Umbilical cord (tissue), 2 donors: ENCODE data around the gene GUCY2C. TPM values are rescaled to one million over a fixed set of nuclear protein-coding genes. Genes with fewer than 3 reads are reported as not detected.
A peak's percentile ranks its signal among the peaks of the same experiment; 100 is the strongest.
"Not testable (repeated sequence)": the region's sequence is repeated elsewhere in the genome, so short reads cannot be mapped to it uniquely, and the experiment has no call there.

Source experiments
- DNase-seq: peaks from one replicate; pipeline ENCODE4 v3.0.0-alpha.2; 2015; ENCODE audit warnings: low spot score
- total RNA-seq: library from RNA; depleted of rRNA; stranded (reverse); fragments of >200 nt; gene quantifications from one replicate; pipeline ENCODE4 v1.2.3, GENCODE V29; 2014; ENCODE audit warnings: low replicate concordance; ENCODE audit not compliant: insufficient read depth

Gene GUCY2C
- total RNA-seq, 1 donor from 2014 or later, result 0.72 TPM

GRCh38 chr12:14682231-14682630 is 14.2 kb downstream of the GUCY2C start:
- DNase-seq, result not testable (repeated sequence)

GRCh38 chr12:14681625-14682024 is 14.8 kb downstream of the GUCY2C start:
- DNase-seq, result no peak

GRCh38 chr12:14681190-14681589 is 15.2 kb downstream of the GUCY2C start:
- no peak for DNase-seq

GRCh38 chr12:14678547-14679150 is 17.8 kb downstream of the GUCY2C start:
- DNase-seq, result no peak

- DNase-seq, result no peak
Measured at GRCh38 chr12:14668591-14668990, 27.8 kb downstream of the GUCY2C start.

- no peak for DNase-seq
Measured at GRCh38 chr12:14665354-14666348, 30.7 kb downstream of the GUCY2C start.

- peak; percentile 47 for DNase-seq
Measured at GRCh38 chr12:14664434-14665023, 31.9 kb downstream of the GUCY2C start.

- DNase-seq, result no peak
Measured at GRCh38 chr12:14663002-14663401, 33.4 kb downstream of the GUCY2C start.

- DNase-seq, result no peak
Measured at GRCh38 chr12:14656846-14657245, 39.6 kb downstream of the GUCY2C start.

GRCh38 chr12:14655284-14655683 is 41.1 kb downstream of the GUCY2C start:
- DNase-seq, result no peak

GRCh38 chr12:14654842-14655241 is 41.6 kb downstream of the GUCY2C start:
- no peak for DNase-seq

GRCh38 chr12:14654416-14654815 is 42.0 kb downstream of the GUCY2C start:
- no peak for DNase-seq

- no peak for DNase-seq
Measured at GRCh38 chr12:14652483-14652882, 43.9 kb downstream of the GUCY2C start.

- DNase-seq, result no peak
Measured at GRCh38 chr12:14651371-14651770, 45.0 kb downstream of the GUCY2C start.

- no peak for DNase-seq
Measured at GRCh38 chr12:14650789-14651188, 45.6 kb downstream of the GUCY2C start.

GRCh38 chr12:14647028-14647750 is 49.2 kb downstream of the GUCY2C start:
- DNase-seq, result no peak

- DNase-seq, result no peak
Measured at GRCh38 chr12:14643251-14643650, 53.1 kb downstream of the GUCY2C start.

GRCh38 chr12:14638066-14638465 is 58.3 kb downstream of the GUCY2C start:
- DNase-seq, result no peak

- no peak for DNase-seq
Measured at GRCh38 chr12:14635776-14636175, 60.6 kb downstream of the GUCY2C start.

- no peak for DNase-seq
Measured at GRCh38 chr12:14630793-14631192, 65.6 kb downstream of the GUCY2C start.

- peak; percentile 85 for DNase-seq
Measured at GRCh38 chr12:14629832-14630710, 66.3 kb downstream of the GUCY2C start.
